ENCODE measurements around the gene MGA. TPM values are rescaled to one million over a fixed set of nuclear protein-coding genes. Genes with fewer than 3 reads are reported as not detected.
A peak's percentile ranks its signal among the peaks of the same experiment; 100 is the strongest.

The MGA gene
- polyA plus RNA-seq, 1 donor (not counting 4 experiments of a cell fraction or from before 2014, with no cell fraction given) = 6.3 TPM

DNA sequence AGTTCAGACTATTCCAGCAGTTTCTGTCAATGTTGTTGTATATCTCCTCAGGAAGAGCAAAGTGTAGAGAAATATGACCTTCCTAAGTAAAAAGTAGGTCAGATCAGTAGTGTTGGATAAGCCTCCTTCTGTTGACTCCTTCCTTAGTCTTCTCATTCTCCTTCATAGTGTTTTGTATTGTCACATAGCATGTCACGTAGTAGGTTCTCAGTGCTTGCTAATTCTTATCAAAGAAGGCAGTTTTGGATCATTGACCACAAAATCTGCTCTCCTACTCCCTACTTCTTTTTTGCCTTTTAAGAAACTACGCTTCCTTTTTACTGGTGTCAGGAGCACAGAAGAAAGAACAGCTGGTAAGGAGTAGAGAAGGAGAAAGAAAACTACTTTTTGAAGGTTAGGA, 1.0 kb upstream of the MGA start:
- peaks cover 13% of the 10 kb centered on the region for H3K27me3 ChIP-seq (ENCODE audit: control insufficient read depth, extremely low read depth, insufficient read depth, low read length)
- FAIRE-seq (no peak), DNase-seq (ENCODE audit: low read depth, low spot score) (no peak)
- dilution Hi-C loops (cut with MboI; ENCODE audit: extremely low pct_ligation_motif_present, low sequenced_read_pairs) = no loop called here
- no peaks in the 10 kb centered on the region for H4K20me1 ChIP-seq (ENCODE audit: control insufficient read depth, extremely low read depth, insufficient read depth, low read length)
- H3K9ac ChIP-seq (ENCODE audit: control insufficient read depth, extremely low read depth, insufficient read depth, low read length) = no peak overlapping the region
- no peaks in the 10 kb centered on the region for H3K9me1 ChIP-seq (ENCODE audit: control insufficient read depth, extremely low read depth, insufficient read depth, low read length)
- H3K27ac ChIP-seq (ENCODE audit: control insufficient read depth, insufficient read depth, low read length) = no peak overlapping the region
- H3K4me2 ChIP-seq (ENCODE audit: control insufficient read depth, extremely low read depth, insufficient read depth, low read depth, low read length) = no peak overlapping the region
- no peak overlapping the region for H3K4me3 ChIP-seq (ENCODE audit: control insufficient read depth in 2 of 3, extremely low read depth in 1 of 3, insufficient read depth in 2 of 3, low read depth in 1 of 3, low read length in 3 of 3)
- peaks cover 21% of the 10 kb centered on the region for H3K4me1 ChIP-seq (ENCODE audit: control insufficient read depth, extremely low read depth, insufficient read depth, low read length)
- TF ChIP-seq, protein P1, sequence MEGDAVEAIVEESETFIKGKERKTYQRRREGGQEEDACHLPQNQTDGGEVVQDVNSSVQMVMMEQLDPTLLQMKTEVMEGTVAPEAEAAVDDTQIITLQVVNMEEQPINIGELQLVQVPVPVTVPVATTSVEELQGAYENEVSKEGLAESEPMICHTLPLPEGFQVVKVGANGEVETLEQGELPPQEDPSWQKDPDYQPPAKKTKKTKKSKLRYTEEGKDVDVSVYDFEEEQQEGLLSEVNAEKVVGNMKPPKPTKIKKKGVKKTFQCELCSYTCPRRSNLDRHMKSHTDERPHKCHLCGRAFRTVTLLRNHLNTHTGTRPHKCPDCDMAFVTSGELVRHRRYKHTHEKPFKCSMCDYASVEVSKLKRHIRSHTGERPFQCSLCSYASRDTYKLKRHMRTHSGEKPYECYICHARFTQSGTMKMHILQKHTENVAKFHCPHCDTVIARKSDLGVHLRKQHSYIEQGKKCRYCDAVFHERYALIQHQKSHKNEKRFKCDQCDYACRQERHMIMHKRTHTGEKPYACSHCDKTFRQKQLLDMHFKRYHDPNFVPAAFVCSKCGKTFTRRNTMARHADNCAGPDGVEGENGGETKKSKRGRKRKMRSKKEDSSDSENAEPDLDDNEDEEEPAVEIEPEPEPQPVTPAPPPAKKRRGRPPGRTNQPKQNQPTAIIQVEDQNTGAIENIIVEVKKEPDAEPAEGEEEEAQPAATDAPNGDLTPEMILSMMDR (optimal IDR thresholded peaks at IDR 0.05 in 1 of 3, IDR thresholded peaks at IDR 0.05 in 1 of 3, conservative IDR thresholded peaks at IDR 0.05 in 1 of 3; ENCODE audit: extremely low read depth in 1 of 3, insufficient read depth in 2 of 3, low read length in 3 of 3) = no peak
- TF ChIP-seq EZH2 (IDR thresholded peaks at IDR 0.05; ENCODE audit: low read length) = peak; percentile 49
- H2AFZ ChIP-seq (ENCODE audit: control insufficient read depth, low read length) = no peak overlapping the region
- no peaks in the 10 kb centered on the region for H3K9me3 ChIP-seq (ENCODE audit: control insufficient read depth, low read depth, low read length)
- H3K79me2 ChIP-seq (ENCODE audit: control insufficient read depth, insufficient read depth, low read length) = peaks cover 22% of the 10 kb centered on the region
- H3K36me3 ChIP-seq (ENCODE audit: control insufficient read depth in 2 of 2, extremely low read depth in 1 of 2, insufficient read depth in 2 of 2, low read length in 2 of 2) = no peaks in the 10 kb centered on the region

DNA sequence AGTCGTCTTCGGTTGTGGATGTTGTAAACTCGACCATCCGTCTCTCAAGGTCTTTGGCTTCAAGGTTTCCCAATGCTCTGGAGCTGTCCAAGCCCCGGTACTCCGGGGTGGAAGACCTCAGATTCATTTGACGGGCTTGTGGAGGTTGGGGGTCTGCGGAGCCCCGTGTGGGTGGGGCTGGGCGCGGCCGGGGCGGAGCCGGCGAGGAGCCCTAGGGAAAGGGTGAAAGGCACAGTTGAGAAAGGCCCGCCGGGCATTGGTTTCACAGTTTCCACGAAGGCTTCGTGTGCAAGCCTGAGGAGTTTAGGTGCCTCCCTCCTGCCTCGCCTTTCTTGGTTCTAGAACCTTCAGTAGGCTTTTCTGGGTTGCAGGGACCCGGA, 360 bp upstream of the MGA start:
- H3K27ac ChIP-seq (ENCODE audit: control insufficient read depth, insufficient read depth, low read length) = no peak overlapping the region
- DNase-seq (ENCODE audit: low read depth, low spot score) (no peak), FAIRE-seq (no peak)
- H3K4me1 ChIP-seq (ENCODE audit: control insufficient read depth, extremely low read depth, insufficient read depth, low read length) = peaks cover 21% of the 10 kb centered on the region
- H3K79me2 ChIP-seq (ENCODE audit: control insufficient read depth, insufficient read depth, low read length) = peaks cover 24% of the 10 kb centered on the region
- no peak overlapping the region for H3K9ac ChIP-seq (ENCODE audit: control insufficient read depth, extremely low read depth, insufficient read depth, low read length)
- H3K4me2 ChIP-seq (ENCODE audit: control insufficient read depth, extremely low read depth, insufficient read depth, low read depth, low read length) = peak overlapping the region; percentile 94
- H3K27me3 ChIP-seq (ENCODE audit: control insufficient read depth, extremely low read depth, insufficient read depth, low read length) = peaks cover 13% of the 10 kb centered on the region
- TF ChIP-seq, protein P1 (optimal IDR thresholded peaks at IDR 0.05 in 1 of 3, IDR thresholded peaks at IDR 0.05 in 1 of 3, conservative IDR thresholded peaks at IDR 0.05 in 1 of 3; ENCODE audit: extremely low read depth in 1 of 3, insufficient read depth in 2 of 3, low read length in 3 of 3) = no peak
- no peak for TF ChIP-seq EZH2 (IDR thresholded peaks at IDR 0.05; ENCODE audit: low read length)
- no peaks in the 10 kb centered on the region for H4K20me1 ChIP-seq (ENCODE audit: control insufficient read depth, extremely low read depth, insufficient read depth, low read length)
- H3K9me3 ChIP-seq (ENCODE audit: control insufficient read depth, low read depth, low read length) = no peaks in the 10 kb centered on the region
- H3K9me1 ChIP-seq (ENCODE audit: control insufficient read depth, extremely low read depth, insufficient read depth, low read length) = no peaks in the 10 kb centered on the region
- dilution Hi-C loops (cut with MboI; ENCODE audit: extremely low pct_ligation_motif_present, low sequenced_read_pairs) = no loop called here
- H3K4me3 ChIP-seq (ENCODE audit: control insufficient read depth in 2 of 3, extremely low read depth in 1 of 3, insufficient read depth in 2 of 3, low read depth in 1 of 3, low read length in 3 of 3) = peak overlapping the region; percentile 46 to 78 (median 64)
- peak overlapping the region; percentile 79 for H2AFZ ChIP-seq (ENCODE audit: control insufficient read depth, low read length)
- H3K36me3 ChIP-seq (ENCODE audit: control insufficient read depth in 2 of 2, extremely low read depth in 1 of 2, insufficient read depth in 2 of 2, low read length in 2 of 2) = no peaks in the 10 kb centered on the region

All from keratinocyte (primary cell).